ENCODE data around the gene PSMA5.

Gene PSMA5

GRCh38 chr1:109467301-109467777 lies 41.1 kb upstream of the PSMA5 start:
- H2BK5ac ChIP-seq (ENCODE audit: low read depth, low read length, poor library complexity, severe bottlenecking): no peak overlapping the region
- no peak overlapping the region for H2BK15ac ChIP-seq (ENCODE audit: low read depth, poor library complexity, severe bottlenecking)
- H2BK120ac ChIP-seq (ENCODE audit: low read depth, low read length): no peak overlapping the region
- H4K8ac ChIP-seq (ENCODE audit: low read length): no peak overlapping the region
- no peak overlapping the region for H4K91ac ChIP-seq (ENCODE audit: low read length)
- no peak overlapping the region for H3K23ac ChIP-seq (ENCODE audit: low read length in 2 of 2)
- 24% methylated on average over 13 of the region's 23 CpGs for WGBS
- no peak overlapping the region for H3K4me2 ChIP-seq (ENCODE audit: low read length, poor library complexity, severe bottlenecking)
- no peaks in the 10 kb centered on the region for H3K36me3 ChIP-seq (ENCODE audit: control insufficient read depth in 1 of 2, insufficient read depth in 2 of 2, low read depth in 1 of 2, low read length in 2 of 2)
- H2AFZ ChIP-seq (ENCODE audit: low read depth, low read length): no peak overlapping the region
- no peak overlapping the region for H3K18ac ChIP-seq (ENCODE audit: low read depth in 1 of 2, low read length in 2 of 2)
- H3K4ac ChIP-seq (ENCODE audit: low read depth in 1 of 2, low read length in 2 of 2): no peak overlapping the region
- no peaks in the 10 kb centered on the region for H3K9me3 ChIP-seq (ENCODE audit: control insufficient read depth, low read length)
- H3K79me1 ChIP-seq (replicated peaks; ENCODE audit: low read length, poor library complexity, severe bottlenecking): no peaks in the 10 kb centered on the region
- H2AK5ac ChIP-seq (ENCODE audit: low read length, severe bottlenecking): no peak overlapping the region
- no peak overlapping the region for H2BK12ac ChIP-seq (ENCODE audit: low read length in 2 of 2)
- no peak overlapping the region for H3K27ac ChIP-seq (ENCODE audit: low read length, poor library complexity, severe bottlenecking)
- peak overlapping the region in 1 of 2 experiments; percentile 78 for H3K4me3 ChIP-seq (ENCODE audit: insufficient read depth in 1 of 2, low read depth in 1 of 2, low read length in 2 of 2)
- no peak for DNase-seq
- H3K27me3 ChIP-seq (ENCODE audit: control insufficient read depth in 1 of 2, insufficient read depth in 1 of 2, low read length in 2 of 2): peaks cover 0 to 83% of the 10 kb centered on the region in 2 experiments
- H3K14ac ChIP-seq (ENCODE audit: low read length in 2 of 2): no peak overlapping the region
- peak overlapping the region; percentile 72 for H3K9ac ChIP-seq (ENCODE audit: low read length)
- H3K4me1 ChIP-seq (ENCODE audit: control insufficient read depth, insufficient read depth, low read depth, low read length): peaks cover 9% of the 10 kb centered on the region

DNA sequence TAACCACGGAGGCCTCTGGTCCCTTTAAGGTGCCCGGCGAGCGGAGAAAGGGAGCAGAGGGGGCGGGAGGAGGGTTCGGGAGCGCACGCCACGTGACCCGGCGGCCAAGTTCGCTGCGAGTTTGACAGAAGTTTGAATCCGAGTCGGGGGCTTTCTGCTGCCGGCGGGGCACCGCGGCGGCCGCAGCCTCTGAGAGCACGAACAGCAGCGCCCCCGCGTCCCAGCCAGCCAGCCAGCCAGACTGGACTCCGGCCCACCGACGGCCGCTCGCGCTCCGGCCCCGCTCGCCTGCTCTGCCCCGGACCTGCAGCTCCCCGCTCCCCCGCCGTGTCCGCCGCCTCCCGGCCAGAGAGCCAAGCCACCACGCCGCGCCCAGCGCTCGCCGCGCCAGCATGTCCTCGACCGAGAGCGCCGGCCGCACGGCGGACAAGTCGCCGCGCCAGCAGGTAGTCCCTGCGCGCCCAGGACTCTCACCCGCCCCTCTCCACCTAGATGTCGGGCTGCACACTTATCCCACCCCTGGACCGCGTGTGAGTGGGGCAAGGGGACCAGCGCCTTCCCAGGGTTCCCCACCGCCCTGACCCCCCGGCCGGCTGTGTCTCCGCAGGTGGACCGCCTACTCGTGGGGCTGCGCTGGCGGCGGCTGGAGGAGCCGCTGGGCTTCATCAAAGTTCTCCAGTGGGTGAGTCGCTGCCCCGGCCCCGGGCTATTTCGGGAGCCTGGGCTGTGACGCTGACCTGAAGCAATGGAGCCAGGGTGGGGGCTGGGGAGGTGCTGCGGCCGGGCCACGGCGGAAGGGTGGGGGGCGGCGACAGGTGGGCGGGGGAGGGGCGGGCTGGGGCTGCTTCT lies 40.4 kb upstream of the PSMA5 start, which contains the start of gene SYPL2:
TSS of gene SYPL2 (plus strand) at position 95 of the 849 bp plus-strand sequence. CDS start at position 393, 298 bp downstream.
- peak within 1 kb of the TSS; percentile 2 for H2BK15ac ChIP-seq (ENCODE audit: low read depth, poor library complexity, severe bottlenecking)
- no peaks in the 10 kb centered on the region for H3K79me1 ChIP-seq (replicated peaks; ENCODE audit: low read length, poor library complexity, severe bottlenecking)
- H4K8ac ChIP-seq (ENCODE audit: low read length): no peak within 1 kb of the TSS
- no peaks in the 10 kb centered on the region for H3K9me3 ChIP-seq (ENCODE audit: control insufficient read depth, low read length)
- peak within 1 kb of the TSS; percentile 93 for H3K9ac ChIP-seq (ENCODE audit: low read length)
- H3K27me3 ChIP-seq (ENCODE audit: control insufficient read depth in 1 of 2, insufficient read depth in 1 of 2, low read length in 2 of 2): peaks cover 0 to 76% of the 10 kb centered on the region in 2 experiments
- no peak within 1 kb of the TSS for H2BK120ac ChIP-seq (ENCODE audit: low read depth, low read length)
- no peak within 1 kb of the TSS for H4K91ac ChIP-seq (ENCODE audit: low read length)
- peaks cover 9% of the 10 kb centered on the region for H3K4me1 ChIP-seq (ENCODE audit: control insufficient read depth, insufficient read depth, low read depth, low read length)
- peak within 1 kb of the TSS; percentile 57 to 85 for H3K4me3 ChIP-seq (ENCODE audit: insufficient read depth in 1 of 2, low read depth in 1 of 2, low read length in 2 of 2)
- H3K4me2 ChIP-seq (ENCODE audit: low read length, poor library complexity, severe bottlenecking): peak within 1 kb of the TSS; percentile 76
- H3K27ac ChIP-seq (ENCODE audit: low read length, poor library complexity, severe bottlenecking): no peak within 1 kb of the TSS
- peak within 1 kb of the TSS; percentile 90 for H2AFZ ChIP-seq (ENCODE audit: low read depth, low read length)
- H3K18ac ChIP-seq (ENCODE audit: low read depth in 1 of 2, low read length in 2 of 2): peak within 1 kb of the TSS; percentile 30 to 91
- H3K36me3 ChIP-seq (ENCODE audit: control insufficient read depth in 1 of 2, insufficient read depth in 2 of 2, low read depth in 1 of 2, low read length in 2 of 2): no peaks in the 10 kb centered on the region
- peak; percentile 30 for DNase-seq
- no peak within 1 kb of the TSS for H3K14ac ChIP-seq (ENCODE audit: low read length in 2 of 2)
- H3K4ac ChIP-seq (ENCODE audit: low read depth in 1 of 2, low read length in 2 of 2): no peak within 1 kb of the TSS
- H2BK5ac ChIP-seq (ENCODE audit: low read depth, low read length, poor library complexity, severe bottlenecking): no peak within 1 kb of the TSS
- under 1% methylated on average over 64 of the region's 88 CpGs for WGBS
- H2AK5ac ChIP-seq (ENCODE audit: low read length, severe bottlenecking): no peak within 1 kb of the TSS
- no peak within 1 kb of the TSS for H3K23ac ChIP-seq (ENCODE audit: low read length in 2 of 2)
- no peak within 1 kb of the TSS for H2BK12ac ChIP-seq (ENCODE audit: low read length in 2 of 2)

- peak overlapping the region in 1 of 2 experiments; percentile 11 for H3K18ac ChIP-seq (ENCODE audit: low read depth in 1 of 2, low read length in 2 of 2)
- H3K14ac ChIP-seq (ENCODE audit: low read length in 2 of 2): no peak overlapping the region
- H2BK120ac ChIP-seq (ENCODE audit: low read depth, low read length): no peak overlapping the region
- no peak overlapping the region for H4K91ac ChIP-seq (ENCODE audit: low read length)
- no peak overlapping the region for H4K8ac ChIP-seq (ENCODE audit: low read length)
- H3K4me1 ChIP-seq (ENCODE audit: control insufficient read depth, insufficient read depth, low read depth, low read length): peaks cover 9% of the 10 kb centered on the region
- no peaks in the 10 kb centered on the region for H3K36me3 ChIP-seq (ENCODE audit: control insufficient read depth in 1 of 2, insufficient read depth in 2 of 2, low read depth in 1 of 2, low read length in 2 of 2)
- H3K27me3 ChIP-seq (ENCODE audit: control insufficient read depth in 1 of 2, insufficient read depth in 1 of 2, low read length in 2 of 2): peaks cover 0 to 76% of the 10 kb centered on the region in 2 experiments
- H3K4ac ChIP-seq (ENCODE audit: low read depth in 1 of 2, low read length in 2 of 2): no peak overlapping the region
- no peaks in the 10 kb centered on the region for H3K9me3 ChIP-seq (ENCODE audit: control insufficient read depth, low read length)
- H2BK12ac ChIP-seq (ENCODE audit: low read length in 2 of 2): no peak overlapping the region
- peak overlapping the region; percentile 76 for H3K4me2 ChIP-seq (ENCODE audit: low read length, poor library complexity, severe bottlenecking)
- H3K4me3 ChIP-seq (ENCODE audit: insufficient read depth in 1 of 2, low read depth in 1 of 2, low read length in 2 of 2): peak overlapping the region; percentile 57 to 85
- WGBS: 7% methylated on average over 20 of the region's 24 CpGs
- no peaks in the 10 kb centered on the region for H3K79me1 ChIP-seq (replicated peaks; ENCODE audit: low read length, poor library complexity, severe bottlenecking)
- no peak overlapping the region for H3K23ac ChIP-seq (ENCODE audit: low read length in 2 of 2)
- no peak overlapping the region for H2BK5ac ChIP-seq (ENCODE audit: low read depth, low read length, poor library complexity, severe bottlenecking)
- H2AK5ac ChIP-seq (ENCODE audit: low read length, severe bottlenecking): no peak overlapping the region
- H3K9ac ChIP-seq (ENCODE audit: low read length): peak overlapping the region; percentile 93
- peak overlapping the region; percentile 90 for H2AFZ ChIP-seq (ENCODE audit: low read depth, low read length)
- peak overlapping the region; percentile 2 for H2BK15ac ChIP-seq (ENCODE audit: low read depth, poor library complexity, severe bottlenecking)
- DNase-seq: no peak
- H3K27ac ChIP-seq (ENCODE audit: low read length, poor library complexity, severe bottlenecking): no peak overlapping the region
Observed at GRCh38 chr1:109466125-109466451, 39.8 kb upstream of the PSMA5 start.

DNA sequence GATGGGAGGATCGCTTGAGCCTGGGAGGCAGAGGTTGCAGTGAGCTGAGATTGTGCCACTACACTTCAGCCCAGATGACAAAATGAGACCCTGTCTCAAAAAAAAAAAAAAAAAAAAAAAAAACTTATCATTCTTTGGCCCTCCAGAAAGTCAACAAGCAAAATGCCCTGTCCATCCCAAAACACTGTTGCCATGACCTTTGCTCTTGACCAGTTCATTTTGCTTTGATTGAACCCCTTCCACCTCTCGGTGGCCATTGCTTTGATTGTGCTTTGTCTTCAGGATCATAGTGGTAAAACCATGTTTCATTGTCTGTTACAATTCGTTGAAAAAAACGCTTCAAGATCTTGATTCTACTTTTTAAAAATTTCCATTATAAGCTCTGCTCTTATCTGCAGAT lies 31.6 kb upstream of the PSMA5 start:
- peaks cover 0 to 12% of the 10 kb centered on the region in 2 experiments for H3K27me3 ChIP-seq (ENCODE audit: control insufficient read depth in 1 of 2, insufficient read depth in 1 of 2, low read length in 2 of 2)
- H2BK5ac ChIP-seq (ENCODE audit: low read depth, low read length, poor library complexity, severe bottlenecking): no peak overlapping the region
- H3K79me1 ChIP-seq (replicated peaks; ENCODE audit: low read length, poor library complexity, severe bottlenecking): no peaks in the 10 kb centered on the region
- no peak overlapping the region for H3K18ac ChIP-seq (ENCODE audit: low read depth in 1 of 2, low read length in 2 of 2)
- H3K9ac ChIP-seq (ENCODE audit: low read length): no peak overlapping the region
- peaks cover 7% of the 10 kb centered on the region for H3K9me3 ChIP-seq (ENCODE audit: control insufficient read depth, low read length)
- H2BK15ac ChIP-seq (ENCODE audit: low read depth, poor library complexity, severe bottlenecking): no peak overlapping the region
- no peak overlapping the region for H2BK120ac ChIP-seq (ENCODE audit: low read depth, low read length)
- no peak overlapping the region for H3K27ac ChIP-seq (ENCODE audit: low read length, poor library complexity, severe bottlenecking)
- no peak overlapping the region for H2AFZ ChIP-seq (ENCODE audit: low read depth, low read length)
- no peak overlapping the region for H2BK12ac ChIP-seq (ENCODE audit: low read length in 2 of 2)
- WGBS: 91% methylated on average over 1 of the region's 4 CpGs
- no peak overlapping the region for H3K4me2 ChIP-seq (ENCODE audit: low read length, poor library complexity, severe bottlenecking)
- no peaks in the 10 kb centered on the region for H3K36me3 ChIP-seq (ENCODE audit: control insufficient read depth in 1 of 2, insufficient read depth in 2 of 2, low read depth in 1 of 2, low read length in 2 of 2)
- H4K8ac ChIP-seq (ENCODE audit: low read length): no peak overlapping the region
- no peak overlapping the region for H3K4ac ChIP-seq (ENCODE audit: low read depth in 1 of 2, low read length in 2 of 2)
- no peak overlapping the region for H2AK5ac ChIP-seq (ENCODE audit: low read length, severe bottlenecking)
- no peak overlapping the region for H3K14ac ChIP-seq (ENCODE audit: low read length in 2 of 2)
- H3K4me1 ChIP-seq (ENCODE audit: control insufficient read depth, insufficient read depth, low read depth, low read length): no peaks in the 10 kb centered on the region
- H3K23ac ChIP-seq (ENCODE audit: low read length in 2 of 2): no peak overlapping the region
- DNase-seq: no peak
- no peak overlapping the region for H3K4me3 ChIP-seq (ENCODE audit: insufficient read depth in 1 of 2, low read depth in 1 of 2, low read length in 2 of 2)
- H4K91ac ChIP-seq (ENCODE audit: low read length): no peak overlapping the region

Measured in mesenchymal stem cell (in vitro differentiated cells and primary cell).